ENCODE data around the gene CLNS1A.

Gene CLNS1A

GRCh38 chr11:77637345-77638165 lies at the start of gene CLNS1A:
CLNS1A (minus strand) TSS chr11:77637794; CDS start chr11:77637714, 80 bp downstream.
- Histone ChIP-seq H3K4me1 (ENCODE audit: control insufficient read depth, insufficient read depth, low read length) (peaks cover 1% of the 10 kb centered on the region; the same call in 1 of the 2 replicates), H3K4me3 (ENCODE audit: low read length) (peak within 1 kb of the TSS; percentile 91), H3K27ac (ENCODE audit: low read length) (no peak within 1 kb of the TSS), H3K36me3 (ENCODE audit: control insufficient read depth, insufficient read depth, low read length) (no peaks in the 10 kb centered on the region), H3K9me3 (ENCODE audit: control insufficient read depth, insufficient read depth, low read length) (no peaks in the 10 kb centered on the region), H3K27me3 (ENCODE audit: control insufficient read depth, insufficient read depth, low read length) (no peaks in the 10 kb centered on the region)
- no CpG with 5 or more reads among the region's 41 CpGs for WGBS (ENCODE audit: insufficient coverage, insufficient read length)
- DNase-seq (ENCODE audit: low read depth, low spot score), result peak; percentile 68

- H3K4me1 ChIP-seq (ENCODE audit: control insufficient read depth, insufficient read depth, low read length), result no peaks in the 10 kb centered on the region
- H3K27me3 ChIP-seq (ENCODE audit: control insufficient read depth, insufficient read depth, low read length), result no peaks in the 10 kb centered on the region
- H3K36me3 ChIP-seq (ENCODE audit: control insufficient read depth, insufficient read depth, low read length), result no peaks in the 10 kb centered on the region; the same call in 1 of the 2 replicates
- no peaks in the 10 kb centered on the region for H3K9me3 ChIP-seq (ENCODE audit: control insufficient read depth, insufficient read depth, low read length)
- no peak overlapping the region for H3K27ac ChIP-seq (ENCODE audit: low read length)
- no peak overlapping the region for H3K4me3 ChIP-seq (ENCODE audit: low read length)
- DNase-seq (ENCODE audit: low read depth, low spot score), result no peak
Observed at GRCh38 chr11:77687088-77687487, 49.5 kb upstream of the CLNS1A start.

GRCh38 chr11:77677138-77677537 lies 39.5 kb upstream of the CLNS1A start:
- H3K36me3 ChIP-seq (ENCODE audit: control insufficient read depth, insufficient read depth, low read length), result peaks cover 2% of the 10 kb centered on the region; the same call in 1 of the 2 replicates
- no peaks in the 10 kb centered on the region for H3K9me3 ChIP-seq (ENCODE audit: control insufficient read depth, insufficient read depth, low read length)
- 100% methylated on average over 1 of the region's 3 CpGs for WGBS (ENCODE audit: insufficient coverage, insufficient read length)
- H3K4me1 ChIP-seq (ENCODE audit: control insufficient read depth, insufficient read depth, low read length), result no peaks in the 10 kb centered on the region
- H3K27ac ChIP-seq (ENCODE audit: low read length), result no peak overlapping the region
- H3K27me3 ChIP-seq (ENCODE audit: control insufficient read depth, insufficient read depth, low read length), result no peaks in the 10 kb centered on the region
- no peak for DNase-seq (ENCODE audit: low read depth, low spot score)
- H3K4me3 ChIP-seq (ENCODE audit: low read length), result no peak overlapping the region

- Histone ChIP-seq H3K36me3 (ENCODE audit: control insufficient read depth, insufficient read depth, low read length) (peaks cover 6% of the 10 kb centered on the region; the same call in 1 of the 2 replicates), H3K27ac (ENCODE audit: low read length) (no peak overlapping the region), H3K4me1 (ENCODE audit: control insufficient read depth, insufficient read depth, low read length) (no peaks in the 10 kb centered on the region), H3K27me3 (ENCODE audit: control insufficient read depth, insufficient read depth, low read length) (no peaks in the 10 kb centered on the region), H3K4me3 (ENCODE audit: low read length) (no peak overlapping the region), H3K9me3 (ENCODE audit: control insufficient read depth, insufficient read depth, low read length) (no peaks in the 10 kb centered on the region)
- no peak for DNase-seq (ENCODE audit: low read depth, low spot score)
- WGBS (ENCODE audit: insufficient coverage, insufficient read length), result no CpG with 5 or more reads among the region's 1 CpG
Observed at GRCh38 chr11:77672264-77672663, 34.7 kb upstream of the CLNS1A start.

GRCh38 chr11:77669848-77670511 lies 32.4 kb upstream of the CLNS1A start:
- Histone ChIP-seq H3K27me3 (ENCODE audit: control insufficient read depth, insufficient read depth, low read length) (no peaks in the 10 kb centered on the region), H3K9me3 (ENCODE audit: control insufficient read depth, insufficient read depth, low read length) (no peaks in the 10 kb centered on the region), H3K36me3 (ENCODE audit: control insufficient read depth, insufficient read depth, low read length) (peaks cover 6% of the 10 kb centered on the region; the same call in 1 of the 2 replicates), H3K4me1 (ENCODE audit: control insufficient read depth, insufficient read depth, low read length) (no peaks in the 10 kb centered on the region), H3K27ac (ENCODE audit: low read length) (no peak overlapping the region), H3K4me3 (ENCODE audit: low read length) (no peak overlapping the region)
- no peak for DNase-seq (ENCODE audit: low read depth, low spot score)
- WGBS (ENCODE audit: insufficient coverage, insufficient read length), result no CpG with 5 or more reads among the region's 2 CpGs

- H3K4me1 ChIP-seq (ENCODE audit: control insufficient read depth, insufficient read depth, low read length), result no peaks in the 10 kb centered on the region
- H3K36me3 ChIP-seq (ENCODE audit: control insufficient read depth, insufficient read depth, low read length), result peaks cover 6% of the 10 kb centered on the region; the same call in 1 of the 2 replicates
- H3K27me3 ChIP-seq (ENCODE audit: control insufficient read depth, insufficient read depth, low read length), result no peaks in the 10 kb centered on the region
- no peak for DNase-seq (ENCODE audit: low read depth, low spot score)
- H3K4me3 ChIP-seq (ENCODE audit: low read length), result no peak overlapping the region
- no peaks in the 10 kb centered on the region for H3K9me3 ChIP-seq (ENCODE audit: control insufficient read depth, insufficient read depth, low read length)
- no peak overlapping the region for H3K27ac ChIP-seq (ENCODE audit: low read length)
- no CpG with 5 or more reads among the region's 3 CpGs for whole genome bisulfite sequencing (ENCODE audit: insufficient coverage, insufficient read length)
Observed at GRCh38 chr11:77668760-77669159, 31.2 kb upstream of the CLNS1A start.

GRCh38 chr11:77665240-77665965 lies 27.8 kb upstream of the CLNS1A start:
- no peak overlapping the region for H3K27ac ChIP-seq (ENCODE audit: low read length)
- no peak for DNase-seq (ENCODE audit: low read depth, low spot score)
- no peaks in the 10 kb centered on the region for H3K9me3 ChIP-seq (ENCODE audit: control insufficient read depth, insufficient read depth, low read length)
- 100% methylated on average over 3 of the region's 7 CpGs for WGBS (ENCODE audit: insufficient coverage, insufficient read length)
- no peak overlapping the region for H3K4me3 ChIP-seq (ENCODE audit: low read length)
- no peaks in the 10 kb centered on the region; the same call in 1 of the 2 replicates for H3K36me3 ChIP-seq (ENCODE audit: control insufficient read depth, insufficient read depth, low read length)
- H3K27me3 ChIP-seq (ENCODE audit: control insufficient read depth, insufficient read depth, low read length), result no peaks in the 10 kb centered on the region
- H3K4me1 ChIP-seq (ENCODE audit: control insufficient read depth, insufficient read depth, low read length), result no peaks in the 10 kb centered on the region

- H3K36me3 ChIP-seq (ENCODE audit: control insufficient read depth, insufficient read depth, low read length), result no peaks in the 10 kb centered on the region
- H3K4me3 ChIP-seq (ENCODE audit: low read length), result no peak overlapping the region
- DNase-seq (ENCODE audit: low read depth, low spot score), result no peak
- H3K27me3 ChIP-seq (ENCODE audit: control insufficient read depth, insufficient read depth, low read length), result no peaks in the 10 kb centered on the region
- no CpG with 5 or more reads among the region's 3 CpGs for WGBS (ENCODE audit: insufficient coverage, insufficient read length)
- no peak overlapping the region for H3K27ac ChIP-seq (ENCODE audit: low read length)
- no peaks in the 10 kb centered on the region for H3K4me1 ChIP-seq (ENCODE audit: control insufficient read depth, insufficient read depth, low read length)
- no peaks in the 10 kb centered on the region for H3K9me3 ChIP-seq (ENCODE audit: control insufficient read depth, insufficient read depth, low read length)
Observed at GRCh38 chr11:77661670-77662069, 24.1 kb upstream of the CLNS1A start.

- Histone ChIP-seq H3K27ac (ENCODE audit: low read length) (no peak overlapping the region), H3K4me1 (ENCODE audit: control insufficient read depth, insufficient read depth, low read length) (no peaks in the 10 kb centered on the region), H3K36me3 (ENCODE audit: control insufficient read depth, insufficient read depth, low read length) (no peaks in the 10 kb centered on the region), H3K27me3 (ENCODE audit: control insufficient read depth, insufficient read depth, low read length) (no peaks in the 10 kb centered on the region), H3K4me3 (ENCODE audit: low read length) (no peak overlapping the region), H3K9me3 (ENCODE audit: control insufficient read depth, insufficient read depth, low read length) (no peaks in the 10 kb centered on the region)
- DNase-seq (ENCODE audit: low read depth, low spot score), result no peak
- WGBS (ENCODE audit: insufficient coverage, insufficient read length), result no CpG with 5 or more reads among the region's 1 CpG
Observed at GRCh38 chr11:77660947-77661346, 23.4 kb upstream of the CLNS1A start.

GRCh38 chr11:77658213-77659013 lies 20.8 kb upstream of the CLNS1A start:
- H3K4me3 ChIP-seq (ENCODE audit: low read length), result no peak overlapping the region
- no peaks in the 10 kb centered on the region for H3K27me3 ChIP-seq (ENCODE audit: control insufficient read depth, insufficient read depth, low read length)
- no peak for DNase-seq (ENCODE audit: low read depth, low spot score)
- H3K9me3 ChIP-seq (ENCODE audit: control insufficient read depth, insufficient read depth, low read length), result no peaks in the 10 kb centered on the region
- no CpG with 5 or more reads among the region's 4 CpGs for WGBS (ENCODE audit: insufficient coverage, insufficient read length)
- H3K4me1 ChIP-seq (ENCODE audit: control insufficient read depth, insufficient read depth, low read length), result no peaks in the 10 kb centered on the region
- H3K27ac ChIP-seq (ENCODE audit: low read length), result no peak overlapping the region
- no peaks in the 10 kb centered on the region for H3K36me3 ChIP-seq (ENCODE audit: control insufficient read depth, insufficient read depth, low read length)

Data from iPS DF 6.9 (cell line).